Nephron (organoid): ENCODE results near the gene KDELR1.

ENCODE experiments used
- H3K27ac Mint-ChIP-seq, 3 experiments: 2 replicates each; pipeline ENCODE4 v1.8.0; 2020; ENCODE audit warnings: mixed read lengths in 3 of 3, mild to moderate bottlenecking in 2 of 3, moderate library complexity in 1 of 3
- H3K27me3 Mint-ChIP-seq: 2 replicates; pipeline ENCODE4 v1.8.0; 2021; ENCODE audit warnings: low read depth, mild to moderate bottlenecking, moderate library complexity, mixed read lengths
- H3K36me3 Mint-ChIP-seq: 2 replicates; pipeline ENCODE4 v1.8.0; 2020; ENCODE audit warnings: low read depth, mixed read lengths
- H3K4me1 Mint-ChIP-seq: 2 replicates; pipeline ENCODE4 v1.8.0; 2020; ENCODE audit warnings: mixed read lengths
- H3K4me3 Mint-ChIP-seq, 3 experiments: 2 replicates each; pipeline ENCODE4 v1.8.0; 2020; ENCODE audit warnings: mild to moderate bottlenecking in 3 of 3, mixed read lengths in 3 of 3, moderate library complexity in 2 of 3
- H3K9me3 Mint-ChIP-seq: 2 replicates; pipeline ENCODE4 v1.8.0; 2020; ENCODE audit warnings: mixed read lengths
- CTCF ChIP-seq, 3 experiments: fragments of 200-600 bp; sonication (generic); IDR thresholded peaks; one replicate each; pipeline ENCODE4 v1.5.0; 2021; ENCODE audit warnings: antibody characterized with exemption in 3 of 3; ENCODE audit not compliant: unreplicated experiment in 3 of 3

Gene KDELR1

GRCh38 chr19:48421548-48421947 lies 30.2 kb upstream of the KDELR1 start:
- Mint-ChIP-seq H3K27ac (no peak overlapping the region), H3K4me3 (no peak overlapping the region), H3K27me3 (peaks cover 3% of the 10 kb centered on the region), H3K4me1 (peaks cover 9% of the 10 kb centered on the region), H3K36me3 (peaks cover 4% of the 10 kb centered on the region), H3K9me3 (no peaks in the 10 kb centered on the region)
- no peak for TF ChIP-seq CTCF (IDR thresholded peaks at IDR 0.05; ENCODE audit: unreplicated experiment in 3 of 3)

GRCh38 chr19:48419158-48419920 lies 28.0 kb upstream of the KDELR1 start:
- peak overlapping the region; percentile 61 to 83 (median 62) for H3K27ac Mint-ChIP-seq
- TF ChIP-seq CTCF (IDR thresholded peaks at IDR 0.05; ENCODE audit: unreplicated experiment in 3 of 3): no peak
- H3K27me3 Mint-ChIP-seq: peaks cover 13% of the 10 kb centered on the region
- H3K9me3 Mint-ChIP-seq: no peaks in the 10 kb centered on the region
- peak overlapping the region; percentile 24 to 69 (median 34) for H3K4me3 Mint-ChIP-seq
- peaks cover 4% of the 10 kb centered on the region for H3K36me3 Mint-ChIP-seq
- peaks cover 9% of the 10 kb centered on the region for H3K4me1 Mint-ChIP-seq

GRCh38 chr19:48418317-48419064 lies 27.1 kb upstream of the KDELR1 start:
- Mint-ChIP-seq H3K27me3 (peaks cover 13% of the 10 kb centered on the region), H3K4me3 (peak overlapping the region in 1 of 3 experiments; percentile 69), H3K27ac (peak overlapping the region; percentile 61 to 83 (median 75)), H3K4me1 (peaks cover 9% of the 10 kb centered on the region), H3K9me3 (no peaks in the 10 kb centered on the region), H3K36me3 (peaks cover 4% of the 10 kb centered on the region)
- no peak for TF ChIP-seq CTCF (IDR thresholded peaks at IDR 0.05; ENCODE audit: unreplicated experiment in 3 of 3)

- Mint-ChIP-seq H3K4me1 (peaks cover 9% of the 10 kb centered on the region), H3K27me3 (peaks cover 13% of the 10 kb centered on the region), H3K4me3 (no peak overlapping the region), H3K36me3 (no peaks in the 10 kb centered on the region), H3K27ac (no peak overlapping the region), H3K9me3 (no peaks in the 10 kb centered on the region)
- TF ChIP-seq CTCF (IDR thresholded peaks at IDR 0.05; ENCODE audit: unreplicated experiment in 3 of 3): no peak
These were observed 26.1 kb upstream of the KDELR1 start for GRCh38 chr19:48417421-48417820.

- Mint-ChIP-seq H3K4me3 (no peak overlapping the region), H3K9me3 (no peaks in the 10 kb centered on the region), H3K27ac (no peak overlapping the region), H3K36me3 (no peaks in the 10 kb centered on the region), H3K4me1 (peaks cover 9% of the 10 kb centered on the region), H3K27me3 (peaks cover 13% of the 10 kb centered on the region)
- no peak for TF ChIP-seq CTCF (IDR thresholded peaks at IDR 0.05; ENCODE audit: unreplicated experiment in 3 of 3)
These were observed 24.5 kb upstream of the KDELR1 start for GRCh38 chr19:48415806-48416221.
